Activated CD8-positive, alpha-beta memory T cell treated with anti-CD3 and anti-CD28 coated beads, Interleukin-2, amount 50 U/mL, for 4 hours (primary cell): ENCODE data around the gene PLCB1.

Source experiments
- DNase-seq: peaks from one replicate; pipeline ENCODE4 v3.0.0-alpha.2; 2020

PLCB1 gene

DNA sequence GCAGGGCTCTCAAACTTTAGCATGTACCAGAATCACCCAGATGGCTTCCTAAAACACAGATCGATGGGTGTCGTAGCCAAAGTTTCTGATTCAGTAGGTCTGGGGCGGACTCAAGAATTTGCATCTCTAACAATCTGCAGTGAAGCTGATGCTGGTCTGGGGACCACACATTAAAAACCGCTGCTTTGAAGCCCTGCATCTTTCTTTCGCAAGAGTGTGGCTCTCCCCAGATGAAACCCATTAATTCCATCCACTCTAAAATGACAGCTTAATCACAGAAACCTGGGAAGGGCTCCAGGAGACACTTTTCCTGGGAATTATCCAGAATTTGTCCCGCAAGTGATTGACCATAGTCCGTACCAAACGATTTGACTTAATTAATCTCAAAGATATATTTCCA is 617.0 kb downstream of the PLCB1 start:
- no peak for DNase-seq

GRCh38 chr20:8749986-8750385 is 617.9 kb downstream of the PLCB1 start:
- DNase-seq = no peak

DNA sequence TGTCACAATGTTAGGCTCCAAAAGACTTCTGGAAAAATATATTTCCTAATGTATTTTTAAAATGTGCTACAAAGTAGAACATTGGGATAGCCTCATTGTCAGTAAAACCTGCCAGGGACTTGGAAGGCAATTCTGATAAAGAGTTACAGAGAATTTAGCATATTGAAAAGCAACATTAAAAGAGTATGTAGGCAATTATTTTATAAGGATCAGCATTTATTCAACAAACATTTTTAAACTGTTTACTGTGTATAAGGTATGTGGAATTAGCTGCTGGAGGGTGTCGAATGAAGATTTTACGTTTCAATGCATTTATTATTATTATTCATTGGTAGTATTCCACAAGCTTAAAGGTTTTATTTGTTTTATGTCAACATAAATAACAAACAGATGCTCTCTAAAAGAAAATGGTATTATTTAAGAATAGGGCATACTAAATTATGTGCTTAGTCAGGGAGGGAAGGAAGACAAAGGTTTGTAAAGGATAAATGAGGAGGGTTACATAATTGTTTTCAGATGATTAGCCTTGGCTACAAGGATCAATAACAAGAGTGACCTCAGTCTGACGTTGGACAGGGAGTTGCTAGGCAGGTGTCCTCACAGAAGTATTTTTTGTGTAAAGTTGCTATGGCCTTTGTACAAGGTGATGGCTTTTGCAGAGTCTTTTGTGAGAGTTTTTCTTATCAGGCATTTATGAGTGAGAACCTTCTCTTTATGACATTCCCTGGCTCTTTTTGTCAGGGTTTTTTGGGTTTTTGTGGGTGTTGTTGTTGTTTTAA is 623.5 kb downstream of the PLCB1 start:
- DNase-seq = no peak

GRCh38 chr20:8756410-8756809 is 624.3 kb downstream of the PLCB1 start:
- DNase-seq = no peak

GRCh38 chr20:8757146-8757545 is 625.1 kb downstream of the PLCB1 start:
- no peak for DNase-seq

DNA sequence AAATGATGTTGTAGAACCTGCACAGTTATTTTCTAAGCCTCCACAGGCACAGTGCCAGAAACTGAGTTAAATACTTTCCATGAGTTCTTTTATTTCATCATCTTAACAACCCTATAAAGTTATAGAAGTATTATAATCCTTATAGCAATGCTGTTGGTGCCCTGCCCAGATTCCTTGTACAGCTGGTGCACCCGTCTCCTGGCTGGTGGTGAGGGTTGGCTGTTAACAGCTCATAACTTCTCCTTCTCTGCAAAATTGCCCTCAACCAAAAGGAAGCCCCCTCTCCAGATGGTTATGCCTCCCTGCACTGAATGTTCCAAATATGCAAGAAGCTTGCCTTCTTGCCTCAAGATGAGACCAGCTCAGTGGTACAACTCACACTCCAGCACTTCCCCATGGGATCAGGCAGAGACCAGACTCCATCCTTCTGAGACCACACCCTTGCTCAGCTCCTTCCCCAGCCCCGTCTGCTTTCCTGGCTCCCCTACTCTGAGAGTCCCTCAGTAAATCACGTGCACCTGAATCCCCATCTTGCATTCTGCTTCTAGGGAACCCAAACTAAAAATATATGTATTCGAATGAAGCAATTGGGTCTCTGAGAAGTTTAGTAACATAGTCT is 632.4 kb downstream of the PLCB1 start:
- no peak for DNase-seq

DNA sequence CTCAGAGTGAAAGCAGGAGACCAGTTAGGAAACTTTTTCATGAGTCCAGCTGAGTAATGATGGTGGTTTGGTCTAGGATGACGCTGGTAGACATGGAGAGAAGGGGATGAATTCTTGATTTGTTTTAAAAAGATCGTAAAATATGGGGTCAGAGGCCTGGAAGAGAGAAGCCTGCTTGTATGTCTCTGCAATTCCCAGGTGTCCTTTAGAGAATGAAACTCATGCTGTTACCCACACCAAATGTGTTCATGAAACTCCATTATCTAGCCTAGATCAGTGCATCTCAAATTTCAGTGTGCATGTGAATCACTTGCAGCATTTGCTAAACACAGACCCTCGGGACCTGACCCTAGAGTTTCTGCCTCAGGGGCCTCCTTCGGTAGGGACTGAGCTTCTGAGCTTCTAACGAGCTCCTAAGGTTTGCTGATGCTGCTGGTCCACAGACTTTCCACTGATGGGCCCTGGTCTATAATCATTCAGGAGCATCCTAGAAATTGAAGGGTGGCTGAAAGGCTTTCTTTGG is 634.9 kb downstream of the PLCB1 start:
- DNase-seq = no peak

DNA sequence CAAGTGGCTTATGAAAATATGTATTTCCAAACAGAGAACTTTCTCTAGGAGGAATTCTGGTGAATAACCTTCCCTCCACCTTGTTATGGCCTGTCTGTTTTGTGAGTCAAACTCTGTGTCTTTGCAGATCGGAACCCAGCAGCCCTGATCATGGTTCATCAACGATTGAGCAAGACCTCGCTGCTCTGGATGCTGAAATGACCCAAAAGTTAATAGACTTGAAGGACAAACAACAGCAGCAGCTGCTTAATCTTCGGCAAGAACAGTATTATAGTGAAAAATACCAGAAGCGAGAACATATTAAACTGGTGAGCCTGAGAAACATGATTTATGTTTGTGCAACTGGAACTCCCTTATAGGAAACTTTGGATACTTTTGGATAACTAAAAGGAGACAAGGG is 642.3 kb downstream of the PLCB1 start:
- DNase-seq = no peak

GRCh38 chr20:8777911-8778310 is 645.8 kb downstream of the PLCB1 start:
- DNase-seq = no peak

DNA sequence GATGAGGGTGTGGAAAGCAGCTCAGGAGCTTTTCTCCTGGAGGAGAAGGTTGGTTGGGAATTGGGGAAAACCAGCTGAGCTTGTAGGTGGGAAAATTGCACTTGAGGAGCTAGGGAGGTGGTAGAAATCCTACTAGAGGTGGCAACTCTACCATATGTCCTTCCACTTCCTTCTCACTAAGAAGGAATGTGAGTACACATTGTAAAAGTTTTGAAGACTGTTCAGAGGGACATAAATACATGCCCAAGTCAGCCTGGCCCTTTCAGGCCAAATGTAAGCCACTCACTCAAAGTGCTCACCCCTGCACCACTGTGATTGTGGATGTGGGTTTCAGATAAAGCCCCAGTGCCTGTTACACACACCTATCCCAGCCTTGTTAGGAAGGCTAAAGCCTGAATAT is 646.3 kb downstream of the PLCB1 start:
- DNase-seq = no peak

DNA sequence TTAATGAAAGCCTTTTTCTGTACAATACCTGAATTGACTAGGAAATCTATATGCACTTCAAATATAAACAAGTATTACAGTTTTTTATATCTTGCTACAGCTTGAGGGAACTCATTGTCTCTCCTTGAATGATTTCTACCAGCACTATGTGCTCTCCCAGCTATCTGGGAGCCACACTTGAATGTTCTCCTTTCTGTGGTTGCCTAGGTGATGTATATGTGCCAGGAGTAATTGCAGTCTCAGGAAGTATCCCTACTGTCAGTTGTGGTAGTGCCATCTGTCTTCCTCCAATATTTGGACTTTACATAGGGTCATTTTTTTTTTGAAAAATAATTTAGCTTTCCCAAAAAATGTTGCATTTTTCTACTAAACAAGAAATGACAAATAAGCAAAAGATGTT is 648.8 kb downstream of the PLCB1 start:
- DNase-seq = no peak

GRCh38 chr20:8782804-8783203 is 650.7 kb downstream of the PLCB1 start:
- DNase-seq = no peak

- DNase-seq = no peak
These were observed 651.7 kb downstream of the PLCB1 start for GRCh38 chr20:8783734-8784133.

DNA sequence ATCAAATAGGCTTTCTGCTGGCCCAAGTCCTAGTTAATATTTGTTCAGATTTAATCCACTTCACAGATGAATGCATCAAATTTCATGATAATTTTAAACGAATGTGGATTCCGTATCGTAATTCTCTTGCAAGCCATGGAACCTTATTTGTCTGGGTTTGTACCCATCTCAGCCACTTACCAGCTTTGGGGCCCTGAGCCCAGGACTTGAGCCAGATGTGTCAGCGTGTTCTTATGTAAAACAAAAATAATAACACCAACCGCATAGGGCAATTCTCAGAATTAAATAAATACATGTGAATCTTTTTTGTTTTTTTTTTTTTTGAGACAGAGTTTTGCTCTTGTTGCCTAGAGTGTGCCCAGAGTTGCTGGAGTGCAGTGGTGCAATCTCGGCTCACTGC is 654.3 kb downstream of the PLCB1 start:
- no peak for DNase-seq

- DNase-seq = no peak
These were observed 655.0 kb downstream of the PLCB1 start for GRCh38 chr20:8787090-8787489.

DNA sequence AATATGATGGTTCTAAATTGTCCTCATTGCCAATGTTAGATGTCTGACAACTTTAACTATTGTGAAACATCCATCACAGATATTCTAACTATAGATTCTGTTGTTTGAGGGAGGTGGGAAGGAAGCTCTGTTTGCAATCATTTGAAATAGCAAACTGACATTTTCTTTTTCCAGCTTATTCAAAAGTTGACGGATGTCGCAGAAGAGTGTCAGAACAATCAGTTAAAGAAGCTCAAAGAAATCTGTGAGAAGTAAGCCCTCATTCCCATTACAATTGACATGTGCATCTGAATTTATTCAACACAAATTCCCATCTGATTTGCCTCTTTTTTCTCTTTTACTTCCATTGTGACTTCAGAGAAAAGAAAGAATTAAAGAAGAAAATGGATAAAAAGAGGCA is 656.2 kb downstream of the PLCB1 start:
- DNase-seq = no peak

DNA sequence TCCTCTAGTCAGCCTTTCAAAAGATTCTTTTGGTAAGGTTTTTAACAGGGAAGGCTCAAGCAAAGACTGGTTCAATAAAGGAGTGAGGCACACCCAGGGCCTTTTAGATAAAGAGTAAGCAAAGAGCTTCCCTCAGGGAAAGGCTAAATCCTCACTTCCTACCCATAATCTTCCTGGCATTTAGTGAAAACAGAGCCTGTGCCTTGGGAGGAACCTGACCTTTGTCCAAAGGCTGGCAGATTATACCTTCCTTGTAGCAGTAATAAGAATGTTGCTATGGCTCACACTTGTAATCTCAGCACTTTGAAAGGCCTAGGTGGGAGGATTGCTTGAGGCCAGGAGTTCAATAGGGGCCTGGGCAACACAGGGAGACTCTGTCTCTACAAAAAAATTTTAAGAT is 656.8 kb downstream of the PLCB1 start:
- no peak for DNase-seq

GRCh38 chr20:8790442-8791074 is 658.5 kb downstream of the PLCB1 start:
- no peak for DNase-seq

GRCh38 chr20:8795404-8795803 is 663.3 kb downstream of the PLCB1 start:
- DNase-seq = no peak

GRCh38 chr20:8796088-8796660 is 664.1 kb downstream of the PLCB1 start:
- DNase-seq = no peak

GRCh38 chr20:8798505-8798904 is 666.4 kb downstream of the PLCB1 start:
- DNase-seq = no peak

- no peak for DNase-seq
These were observed 668.0 kb downstream of the PLCB1 start for GRCh38 chr20:8800089-8800488.

GRCh38 chr20:8801686-8802085 is 669.6 kb downstream of the PLCB1 start:
- DNase-seq = no peak

GRCh38 chr20:8803065-8803464 is 671.0 kb downstream of the PLCB1 start:
- DNase-seq = no peak
